GM12878 (cell line): ENCODE measurements around the gene ATP6V1G2. TPM values are rescaled to one million over a fixed set of nuclear protein-coding genes. Genes with fewer than 3 reads are reported as not detected.
A peak's percentile ranks its signal among the peaks of the same experiment; 100 is the strongest.

Source experiments
- ATAC-seq: fragments of 200-7000 bp; cut with Tn5 transposase; 3 replicates; pipeline ENCODE4 v1.9.1; 2020; ENCODE audit warnings: mild to moderate bottlenecking, moderate library complexity
- BruUV-seq: library from RNA; stranded (reverse); fragments of 400-500 nt; replicated peaks from 2 replicates; lab custom pipeline; 2021; lab: Mats Ljungman, UMichigan
- CTCF ChIA-PET: fragments of 300-600 bp; sonication (Branson Sonifier 250); formaldehyde crosslinking; extraction: SDS; loops from one replicate; lab custom pipeline; 2021; ENCODE audit warnings: inconsistent platforms; lab: Yijun Ruan, JAX
- POLR2A ChIA-PET: fragments of 350-600 bp; formaldehyde crosslinking; extraction: SDS; loops from one replicate; lab custom pipeline; 2021; ENCODE audit warnings: inconsistent platforms; lab: Charles Lee
- RAD21 ChIA-PET: fragments of 300-600 bp; sonication (Branson Sonifier 250); formaldehyde crosslinking; loops from one replicate; lab custom pipeline; 2023; ENCODE audit warnings: antibody characterized with exemption; ENCODE audit not compliant: unreplicated experiment; lab: Charles Lee
- SMC1A ChIA-PET: fragments of 300-600 bp; sonication (Branson Sonifier 250); formaldehyde crosslinking; loops from one replicate; lab custom pipeline; 2023; ENCODE audit not compliant: unreplicated experiment, uncharacterized antibody; lab: Charles Lee
- DNase-seq: peaks from one replicate; pipeline ENCODE4 v3.0.0-alpha.2; 2011; ENCODE audit warnings: low read depth, low spot score
- FAIRE-seq: peaks from 3 replicates; lab custom pipeline; 2011; peaks lifted over from hg19 to GRCh38; lab: Jason Lieb, UNC
- H2AFZ ChIP-seq: 2 replicates; pipeline ENCODE4 v1.6.0; 2011; ENCODE audit warnings: low read depth, low read length, control low read depth; ENCODE audit not compliant: control insufficient read depth
- H3K27ac ChIP-seq: 2 replicates; pipeline ENCODE4 v1.5.1; 2011; ENCODE audit warnings: control low read depth; ENCODE audit not compliant: control insufficient read depth, insufficient read depth
- H3K27me3 ChIP-seq, 2 experiments: replicated peaks in 1 of 2; 2 replicates each; pipeline versions ENCODE4 v1.6.0 to v1.6.1; 2011; ENCODE audit warnings: low read length in 1 of 2; ENCODE audit not compliant: control insufficient read depth in 2 of 2, insufficient read depth in 2 of 2
- H3K36me3 ChIP-seq, 2 experiments: 2 replicates each; pipeline ENCODE4 v1.5.1; 2011; ENCODE audit warnings: low read length in 1 of 2; ENCODE audit not compliant: control insufficient read depth in 2 of 2, insufficient read depth in 2 of 2
- H3K4me1 ChIP-seq: 2 replicates; pipeline ENCODE4 v1.6.1; 2011; ENCODE audit warnings: mild to moderate bottlenecking, low read length, moderate library complexity, mixed read lengths; ENCODE audit not compliant: control insufficient read depth, insufficient read depth
- H3K4me2 ChIP-seq: 2 replicates; pipeline ENCODE4 v1.6.0; 2011; ENCODE audit warnings: control low read depth; ENCODE audit not compliant: control insufficient read depth, insufficient read depth
- H3K4me3 ChIP-seq: fragments of 200-600 bp; sonication (generic); 2 replicates; pipeline ENCODE4 v1.5.1; 2016
- H3K79me2 ChIP-seq: 2 replicates; pipeline ENCODE4 v1.6.0; 2011; ENCODE audit warnings: low read length; ENCODE audit not compliant: control insufficient read depth, insufficient read depth
- H3K9ac ChIP-seq: 2 replicates; pipeline ENCODE4 v1.8.0; 2011; ENCODE audit warnings: low read length, control low read depth, mixed read lengths; ENCODE audit not compliant: control insufficient read depth, insufficient read depth
- H3K9me3 ChIP-seq: replicated peaks from 3 replicates; pipeline ENCODE4 v1.5.1; 2011; ENCODE audit warnings: mild to moderate bottlenecking, low read length; ENCODE audit not compliant: control insufficient read depth, insufficient read depth
- H4K20me1 ChIP-seq: 2 replicates; pipeline ENCODE4 v1.6.0; 2011; ENCODE audit not compliant: control insufficient read depth, insufficient read depth
- EZH2 ChIP-seq: IDR thresholded peaks from 2 replicates; pipeline ENCODE4 v1.6.1; 2012; ENCODE audit warnings: low read depth, mild to moderate bottlenecking, control low read depth, inconsistent platforms, low read length, borderline replicate concordance; ENCODE audit not compliant: control insufficient read depth
- MEF2B ChIP-seq: fragments of 450-650 bp; IDR thresholded peaks from 2 replicates; pipeline ENCODE4 v1.6.1; 2018; ENCODE audit warnings: mild to moderate bottlenecking, moderate library complexity; ENCODE audit not compliant: partially characterized antibody, poor library complexity, severe bottlenecking
- PAX5 ChIP-seq: IDR thresholded peaks from 2 replicates; pipeline ENCODE4 v1.6.1; 2011; ENCODE audit warnings: low read depth, low read length, borderline replicate concordance
- POLR2AphosphoS2 ChIP-seq: IDR thresholded peaks from 2 replicates; pipeline ENCODE4 v1.6.1; 2011; ENCODE audit warnings: low read depth, mild to moderate bottlenecking, low read length, improper control_type of control experiment, moderate library complexity
- RB1 ChIP-seq: fragments of 450-650 bp; formaldehyde crosslinking; IDR thresholded peaks from 2 replicates; pipeline ENCODE4 v1.6.1; 2017; ENCODE audit warnings: mild to moderate bottlenecking, borderline replicate concordance
- RBBP5 ChIP-seq: fragments of 200-600 bp; sonication (generic); conservative IDR thresholded peaks from 2 replicates; pipeline ENCODE4 v1.6.1; 2016
- SPI1 ChIP-seq: IDR thresholded peaks from 2 replicates; pipeline ENCODE4 v1.6.1; 2011; ENCODE audit warnings: low read depth, mild to moderate bottlenecking, low read length, moderate library complexity, borderline replicate concordance; ENCODE audit not compliant: insufficient read depth
- TCF12 ChIP-seq: IDR thresholded peaks from 2 replicates; pipeline ENCODE4 v1.6.1; 2011; ENCODE audit warnings: low read depth, mild to moderate bottlenecking, low read length
- YBX1 ChIP-seq: fragments of 450-650 bp; IDR thresholded peaks from 2 replicates; pipeline ENCODE4 v1.6.1; 2016; ENCODE audit warnings: antibody characterized with exemption
- YY1 ChIP-seq: IDR thresholded peaks from 2 replicates; pipeline ENCODE4 v1.6.1; 2011; ENCODE audit warnings: low read depth, mild to moderate bottlenecking, low read length
- ZBED1 ChIP-seq: IDR thresholded peaks from 2 replicates; pipeline ENCODE4 v1.6.1; 2016; ENCODE audit warnings: borderline replicate concordance
- ZNF24 ChIP-seq: fragments of 450-650 bp; IDR thresholded peaks from 2 replicates; pipeline ENCODE4 v1.6.1; 2017; ENCODE audit warnings: antibody characterized with exemption, mild to moderate bottlenecking
- whole genome bisulfite sequencing: methylation state at CpG from one replicate; pipeline ENCODE4 v1.1.6; 2016; ENCODE audit warnings: low lambda C conversion rate; ENCODE audit not compliant: insufficient replicate concordance, insufficient coverage; ENCODE audit errors: missing lambda C conversion rate; 5-methylcytosine and 5-hydroxymethylcytosine counted together
- in situ Hi-C: fragments of 300-500 bp; cut with MboI; formaldehyde crosslinking; loops from 9 replicates; pipeline ENCODE4 v1.14.3; 2018; ENCODE audit warnings: mixed read lengths
- intact Hi-C: fragments of 100-400 bp; cut with micrococcal nuclease; formaldehyde crosslinking; loops from one replicate; pipeline ENCODE4 v1.14.2; 2022; ENCODE audit not compliant: unreplicated experiment
- polyA plus RNA-seq, 11 experiments: library from polyadenylated mRNA; depleted of rRNA in 4 of 11; unstranded in 6 of 11; stranded (reverse) in 5 of 11; fragments of >200 nt; fragmentation: Nextera tagmentation in 4 of 11; fragmentation: Illumina TruSeq in 1 of 11; extraction: Ambion mirVana in 4 of 11; extraction: Trizol in 1 of 11; gene quantifications; 1 replicate in 1 of 11; 2 replicates in 10 of 11; pipeline versions ENCODE4 v1.2.1 to v1.2.3, GENCODE V29; 2011 to 2016; ENCODE audit warnings: inconsistent platforms in 2 of 11, missing spikeins in 2 of 11, low read depth in 1 of 11
- total RNA-seq, 4 experiments: library from RNA; depleted of rRNA in 3 of 4; stranded (reverse); fragments of >200 nt in 3 of 4; fragmentation: Illumina TruSeq in 1 of 4; extraction: Trizol in 1 of 4; gene quantifications; 2 replicates each; pipeline versions ENCODE4 v1.2.1 to v1.2.3, GENCODE V29; 2013 to 2021
- TF ChIP-seq, protein P1 (sequence below): fragments of 450-650 bp; IDR thresholded peaks from 2 replicates; pipeline ENCODE4 v1.6.1; 2016; ENCODE audit warnings: mild to moderate bottlenecking

Gene ATP6V1G2
- total and polyA plus RNA-seq, 10 of the 15 experiments (the other 5 are each of a cell fraction or from before 2014, with no cell fraction given), result 0.45 to 8.9 (median 2.8) TPM

GRCh38 chr6:31575952-31576685 is 29.7 kb upstream of the ATP6V1G2 start:
- Histone ChIP-seq H2AFZ (no peak overlapping the region), H3K27me3 (no peaks in the 10 kb centered on the region), H3K79me2 (peaks cover 86% of the 10 kb centered on the region), H4K20me1 (no peaks in the 10 kb centered on the region), H3K4me1 (peaks cover 55% of the 10 kb centered on the region), H3K9ac (peak overlapping the region; percentile 82), H3K27ac (peak overlapping the region; percentile 96), H3K9me3 (no peaks in the 10 kb centered on the region), H3K36me3 (peaks cover 0 to 7% of the 10 kb centered on the region in 2 experiments; a peak in 2 of 4 replicates), H3K4me3 (peak overlapping the region; percentile 91), H3K4me2 (peak overlapping the region; percentile 84)
- 5% methylated on average over 8 of the region's 8 CpGs for WGBS
- no peak for ATAC-seq
- in situ Hi-C loops (no loop called here), intact Hi-C loops (loop anchor here (1.0 kb wide), 1 partner anchor 16 kb away; no protein-coding TSS in a partner anchor)
- TF ChIP-seq MEF2B (peak; percentile 69), RBBP5 (no peak), PAX5 (no peak), ZNF24 (peak; percentile 91), YBX1 (0 out of 2 replicates have a peak, but pooled peaks have one; percentile 6), ZBED1 (peak; percentile 20; the same call in 1 of the 2 replicates), TCF12 (0 out of 2 replicates have a peak, but pooled peaks have one; percentile 18), SPI1 (0 out of 2 replicates have a peak, but pooled peaks have one; percentile 3), RB1 (peak; percentile 49; the same call in 1 of the 2 replicates), YY1 (peak; percentile 8; the same call in 1 of the 2 replicates), EZH2 (no peak), POLR2AphosphoS2 (0 out of 2 replicates have a peak, but pooled peaks have one; percentile 29)
- TF ChIP-seq, protein P1, sequence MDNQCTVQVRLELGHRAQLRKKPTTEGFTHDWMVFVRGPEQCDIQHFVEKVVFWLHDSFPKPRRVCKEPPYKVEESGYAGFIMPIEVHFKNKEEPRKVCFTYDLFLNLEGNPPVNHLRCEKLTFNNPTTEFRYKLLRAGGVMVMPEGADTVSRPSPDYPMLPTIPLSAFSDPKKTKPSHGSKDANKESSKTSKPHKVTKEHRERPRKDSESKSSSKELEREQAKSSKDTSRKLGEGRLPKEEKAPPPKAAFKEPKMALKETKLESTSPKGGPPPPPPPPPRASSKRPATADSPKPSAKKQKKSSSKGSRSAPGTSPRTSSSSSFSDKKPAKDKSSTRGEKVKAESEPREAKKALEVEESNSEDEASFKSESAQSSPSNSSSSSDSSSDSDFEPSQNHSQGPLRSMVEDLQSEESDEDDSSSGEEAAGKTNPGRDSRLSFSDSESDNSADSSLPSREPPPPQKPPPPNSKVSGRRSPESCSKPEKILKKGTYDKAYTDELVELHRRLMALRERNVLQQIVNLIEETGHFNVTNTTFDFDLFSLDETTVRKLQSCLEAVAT, result 0 out of 2 replicates have a peak, but pooled peaks have one; percentile 79
- FAIRE-seq, result no peak
- ChIA-PET POLR2A (interaction anchor here (0.7 to 17.1 kb wide), 12 partner anchors 8 to 254 kb away, joined by 3 to 282 read pairs (median 12); partner anchors contain the start of genes ATP6V1G2, DDX39B, LSM2 and LST1), CTCF (interaction anchor here (0.6 to 31.0 kb wide), 7 partner anchors 17 to 243 kb away, joined by 3 to 2098 read pairs (median 3); partner anchors contain the start of genes ATP6V1G2, DDX39B, LST1 and LTA), RAD21 (interaction anchor here (0.5 to 17.5 kb wide), 15 partner anchors 8 to 1396 kb away, joined by 3 to 620 read pairs (median 5); partner anchors contain the start of genes ATP6V1G2, DDX39B, GPANK1 and LST1), SMC1A (interaction anchor here (0.8 to 45.5 kb wide), 8 partner anchors 9 to 45 kb away, joined by 3 to 1989 read pairs (median 4); partner anchors contain the start of genes AIF1, ATP6V1G2, DDX39B and LST1)
- no peak for DNase-seq
- TSS peak; percentile 89 for BruUV-seq
